Measurements from ENCODE around the gene TOR1AIP2. TPM values are rescaled to one million over a fixed set of nuclear protein-coding genes. Genes with fewer than 3 reads are reported as not detected.

Gene TOR1AIP2
- 10 to 100 TPM; 64.6 to 80.6 (median 65.1) TPM for total RNA-seq

- intact Hi-C loops (cut with DNase I; ENCODE audit: low total_unique reads) = no loop called here
- Histone ChIP-seq H3K36me3 (no peaks in the 10 kb centered on the region), H3K27me3 (no peaks in the 10 kb centered on the region), H3K9me3 (no peaks in the 10 kb centered on the region), H3K4me1 (peaks cover 0 to 9% of the 10 kb centered on the region in 2 donors), H3K27ac (peak within 1 kb of the TSS; percentile 61 to 77), H3K4me3 (peak within 1 kb of the TSS; percentile 65 to 78 (median 75))
- peak; percentile 96 for TF ChIP-seq POLR2A (IDR thresholded peaks at IDR 0.05)
- peak in 2 of 3 donors; percentile 10 to 19 for TF ChIP-seq CTCF (IDR thresholded peaks at IDR 0.05)
- TF ChIP-seq POLR2AphosphoS5 (IDR thresholded peaks at IDR 0.05) = peak; percentile 97 to 99 (median 98)
- peak; percentile 86 to 89 for DNase-seq (ENCODE audit: low spot score in 2 of 2)
Observed at GRCh38 chr1:179877586-179878265, at the start of gene TOR1AIP2. TOR1AIP2 (minus strand) TSS chr1:179877803; CDS start chr1:179852665, 25,138 bp downstream.

GRCh38 chr1:179926850-179927205 is 49.2 kb upstream of the TOR1AIP2 start:
- Histone ChIP-seq H3K9me3 (no peaks in the 10 kb centered on the region), H3K27me3 (no peaks in the 10 kb centered on the region), H3K27ac (no peak overlapping the region), H3K4me1 (no peaks in the 10 kb centered on the region), H3K36me3 (no peaks in the 10 kb centered on the region), H3K4me3 (no peak overlapping the region)
- intact Hi-C loops (cut with DNase I; ENCODE audit: low total_unique reads) = no loop called here
- no peak for TF ChIP-seq POLR2AphosphoS5 (IDR thresholded peaks at IDR 0.05)
- no peak for TF ChIP-seq CTCF (IDR thresholded peaks at IDR 0.05)
- no peak for TF ChIP-seq POLR2A (IDR thresholded peaks at IDR 0.05)
- DNase-seq (ENCODE audit: low spot score in 2 of 2) = no peak

- Histone ChIP-seq H3K9me3 (no peaks in the 10 kb centered on the region), H3K4me1 (no peaks in the 10 kb centered on the region), H3K4me3 (no peak overlapping the region), H3K27ac (no peak overlapping the region), H3K36me3 (no peaks in the 10 kb centered on the region), H3K27me3 (no peaks in the 10 kb centered on the region)
- no peak for DNase-seq (ENCODE audit: low spot score in 2 of 2)
- intact Hi-C loops (cut with DNase I; ENCODE audit: low total_unique reads) = no loop called here
- TF ChIP-seq CTCF (IDR thresholded peaks at IDR 0.05) (no peak), POLR2AphosphoS5 (IDR thresholded peaks at IDR 0.05) (no peak), POLR2A (IDR thresholded peaks at IDR 0.05) (no peak)
Observed at GRCh38 chr1:179925922-179926849, 48.6 kb upstream of the TOR1AIP2 start.

GRCh38 chr1:179925302-179925701 is 47.7 kb upstream of the TOR1AIP2 start:
- DNase-seq (ENCODE audit: low spot score in 2 of 2) = no peak
- Histone ChIP-seq H3K4me3 (no peak overlapping the region), H3K9me3 (no peaks in the 10 kb centered on the region), H3K27me3 (no peaks in the 10 kb centered on the region), H3K36me3 (no peaks in the 10 kb centered on the region), H3K27ac (no peak overlapping the region), H3K4me1 (no peaks in the 10 kb centered on the region)
- TF ChIP-seq CTCF (IDR thresholded peaks at IDR 0.05) (no peak), POLR2AphosphoS5 (IDR thresholded peaks at IDR 0.05) (no peak), POLR2A (IDR thresholded peaks at IDR 0.05) (no peak)
- intact Hi-C loops (cut with DNase I; ENCODE audit: low total_unique reads) = no loop called here

GRCh38 chr1:179924268-179924667 is 46.7 kb upstream of the TOR1AIP2 start:
- H3K36me3 ChIP-seq = peaks cover 4% of the 10 kb centered on the region
- intact Hi-C loops (cut with DNase I; ENCODE audit: low total_unique reads) = no loop called here
- H3K9me3 ChIP-seq = no peaks in the 10 kb centered on the region
- no peak overlapping the region for H3K4me3 ChIP-seq
- no peak for DNase-seq (ENCODE audit: low spot score in 2 of 2)
- TF ChIP-seq POLR2A (IDR thresholded peaks at IDR 0.05) (no peak), POLR2AphosphoS5 (IDR thresholded peaks at IDR 0.05) (no peak), CTCF (IDR thresholded peaks at IDR 0.05) (no peak)
- H3K27me3 ChIP-seq = no peaks in the 10 kb centered on the region
- no peaks in the 10 kb centered on the region for H3K4me1 ChIP-seq
- no peak overlapping the region for H3K27ac ChIP-seq
